GM21825 (cell line): ENCODE results near the gene SMCHD1.
"Not testable (repeated sequence)": the region's sequence is repeated elsewhere in the genome, so short reads cannot be mapped to it uniquely, and the experiment has no call there.

Source experiments
- ATAC-seq: cut with Tn5 transposase; IDR thresholded peaks from one replicate; pipeline ENCODE4 v1.9.1; 2021; ENCODE audit warnings: mild to moderate bottlenecking, moderate library complexity; ENCODE audit not compliant: unreplicated experiment

Gene SMCHD1

DNA sequence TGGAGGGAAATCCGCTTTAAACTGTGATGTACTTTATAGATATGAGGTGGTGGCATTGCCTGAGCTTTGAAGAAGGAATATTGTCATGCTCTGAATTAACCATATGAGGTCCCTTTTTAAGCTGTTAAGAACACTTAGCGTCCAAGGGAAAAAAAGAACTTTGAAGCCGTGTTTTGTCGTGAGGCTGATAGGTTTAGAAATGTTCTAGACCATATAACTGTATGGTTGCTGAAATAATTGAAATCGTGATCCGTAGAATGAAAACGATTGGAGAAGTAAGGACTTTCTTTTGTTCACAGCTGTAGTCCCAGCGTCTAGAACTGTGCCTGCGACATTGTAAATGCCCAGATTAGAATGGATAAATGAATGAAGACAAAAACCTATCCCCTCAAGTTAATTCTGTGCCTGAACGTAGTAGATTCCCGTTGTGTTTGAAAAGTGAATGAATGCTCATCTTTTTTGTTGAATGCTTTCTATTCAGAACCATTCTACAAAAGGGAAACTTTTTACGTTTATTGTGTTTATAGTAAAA, 1.5 kb downstream of the SMCHD1 start:
- ATAC-seq = no peak

DNA sequence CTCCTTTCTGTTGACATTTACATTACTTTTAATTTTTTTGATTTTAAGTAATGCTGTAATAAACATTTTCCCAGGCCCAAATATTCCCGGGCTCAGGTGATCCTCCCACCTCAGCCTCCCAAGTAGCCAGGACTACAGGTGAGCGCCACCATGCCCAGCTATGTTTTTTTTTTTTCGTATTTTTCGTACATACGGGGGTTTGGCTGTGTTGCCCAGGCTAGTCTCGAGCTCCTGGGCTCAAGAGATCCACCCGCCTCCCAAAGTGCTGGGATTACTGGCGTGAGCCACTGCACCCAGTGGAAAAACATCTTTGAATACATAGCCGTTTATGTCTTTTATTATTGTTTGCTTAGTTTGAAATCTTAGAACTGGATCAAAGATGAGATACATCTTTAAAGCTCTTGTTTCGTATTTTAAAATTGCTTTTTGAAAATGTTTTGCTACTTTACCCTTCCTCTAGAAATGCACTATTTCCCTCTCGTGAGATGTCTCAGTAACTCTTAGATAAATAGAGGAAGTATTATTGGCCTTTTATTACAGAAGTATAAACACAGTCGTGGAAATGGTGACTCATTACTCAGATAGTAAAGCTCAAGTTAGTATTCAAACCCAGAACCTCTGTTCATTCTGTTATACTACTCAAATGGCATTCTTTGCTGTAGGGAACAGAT, 2.4 kb downstream of the SMCHD1 start:
- ATAC-seq = no peak

DNA sequence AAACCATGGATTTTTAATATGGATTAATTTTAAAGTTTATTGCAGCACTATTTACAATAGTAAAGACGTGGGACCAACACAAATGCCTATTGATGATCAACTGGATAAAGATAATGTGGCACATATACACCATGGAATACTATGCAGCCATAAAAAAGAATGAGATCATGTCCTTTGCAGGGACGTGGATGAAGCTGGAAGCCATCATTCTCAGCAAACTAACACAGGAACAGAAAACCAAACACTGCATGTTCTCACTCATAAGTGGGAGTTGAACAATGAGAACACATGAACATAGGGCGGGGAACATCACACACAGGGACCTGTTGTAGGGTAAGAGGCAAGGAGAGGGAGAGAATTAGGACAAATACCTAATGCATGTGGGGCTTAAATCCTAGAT, 5.3 kb downstream of the SMCHD1 start:
- not testable (repeated sequence) for ATAC-seq

DNA sequence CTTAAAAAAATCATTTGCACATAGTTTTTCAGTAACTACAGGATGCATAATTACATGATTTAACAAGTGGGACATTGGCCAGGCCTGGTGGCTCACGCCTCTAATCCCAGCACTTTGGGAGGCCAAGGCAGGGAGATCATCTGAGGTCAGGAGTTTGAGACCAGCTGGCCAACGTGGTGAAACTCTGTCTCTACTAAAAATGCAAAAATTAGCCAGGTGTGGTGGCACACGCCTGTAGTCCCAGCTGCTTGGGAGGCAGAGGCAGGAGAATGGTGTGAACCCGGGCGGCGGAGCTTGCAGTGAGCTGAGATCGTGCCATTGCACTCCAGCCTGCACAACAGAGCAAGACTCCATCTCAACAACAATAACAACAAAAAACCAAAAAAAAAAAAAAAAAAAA, 6.8 kb downstream of the SMCHD1 start:
- ATAC-seq = not testable (repeated sequence)

DNA sequence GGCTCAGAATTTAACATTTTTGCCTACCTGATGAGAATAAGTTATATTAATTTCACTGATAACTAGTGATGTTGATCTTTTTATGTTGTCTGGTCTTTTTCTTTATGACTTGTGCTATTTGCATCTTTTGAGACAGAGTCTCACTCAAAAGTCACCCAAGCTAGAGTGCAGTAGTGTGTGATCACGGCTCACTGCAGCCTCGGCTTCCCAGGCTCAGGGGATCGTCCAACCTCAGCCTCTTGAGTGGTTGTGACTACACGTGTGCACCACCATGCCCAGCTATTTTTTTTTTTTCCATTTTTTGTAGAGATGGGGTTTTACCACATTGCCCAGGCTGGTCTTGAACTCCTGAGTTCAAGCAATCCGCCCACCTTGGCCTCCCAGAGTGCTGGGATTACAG, 7.5 kb downstream of the SMCHD1 start:
- ATAC-seq = no peak

DNA sequence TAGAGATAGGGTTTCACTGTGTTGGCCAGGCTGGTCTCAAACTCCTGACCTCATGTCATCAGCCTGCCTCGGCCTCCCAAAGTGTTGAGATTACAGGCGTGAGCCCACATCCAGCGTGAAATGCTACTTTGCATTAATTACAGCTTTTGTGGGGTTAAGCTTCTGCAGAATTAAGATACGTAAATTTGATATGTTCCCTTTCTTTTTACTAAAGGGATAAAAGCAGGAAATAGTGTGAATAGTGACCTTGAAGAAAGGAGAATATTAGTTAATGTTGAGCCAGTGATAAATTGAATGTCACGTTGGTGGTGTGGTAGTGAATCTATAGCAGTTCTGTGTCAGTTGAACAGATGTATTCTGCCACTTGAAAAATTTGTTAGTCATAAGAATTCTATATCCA, 16.9 kb downstream of the SMCHD1 start:
- no peak for ATAC-seq

DNA sequence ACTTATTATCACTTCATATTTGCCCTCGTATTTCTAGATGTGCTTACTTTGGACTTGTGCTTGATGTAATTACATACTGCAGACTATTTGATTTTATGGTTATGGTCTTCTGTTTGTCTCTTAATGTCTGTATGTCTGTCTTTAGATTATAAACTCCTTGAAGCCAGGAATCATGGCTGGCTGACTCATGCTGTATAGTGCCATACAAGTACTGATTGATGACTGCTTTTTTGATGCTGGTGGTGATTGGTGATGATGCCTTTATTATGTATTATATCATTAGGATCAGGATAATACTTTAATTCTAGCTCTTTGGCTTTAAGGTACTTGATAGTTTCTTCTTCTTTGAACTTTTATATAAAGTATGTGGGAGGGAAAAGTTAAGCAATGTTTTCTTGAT, 17.3 kb downstream of the SMCHD1 start:
- no peak for ATAC-seq

DNA sequence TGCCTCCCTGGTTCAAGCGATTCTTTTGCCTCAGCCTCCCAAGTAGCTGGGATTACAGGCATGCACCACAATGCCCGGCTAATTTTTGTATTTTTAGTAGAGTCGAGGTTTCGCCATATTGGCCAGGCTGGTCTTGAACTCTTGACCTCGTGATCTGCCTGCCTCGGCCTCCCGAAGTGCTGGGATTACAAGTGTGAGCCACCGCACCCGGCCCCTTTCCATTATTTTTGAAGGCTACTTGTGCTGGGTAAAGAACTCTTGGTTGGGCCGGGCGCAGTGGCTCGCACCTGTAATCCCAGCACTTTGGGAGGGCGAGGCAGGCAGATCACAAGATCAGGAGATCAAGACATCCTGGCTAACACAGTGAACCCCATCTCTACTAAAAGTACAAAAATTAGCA, 23.4 kb downstream of the SMCHD1 start:
- ATAC-seq = not testable (repeated sequence)

DNA sequence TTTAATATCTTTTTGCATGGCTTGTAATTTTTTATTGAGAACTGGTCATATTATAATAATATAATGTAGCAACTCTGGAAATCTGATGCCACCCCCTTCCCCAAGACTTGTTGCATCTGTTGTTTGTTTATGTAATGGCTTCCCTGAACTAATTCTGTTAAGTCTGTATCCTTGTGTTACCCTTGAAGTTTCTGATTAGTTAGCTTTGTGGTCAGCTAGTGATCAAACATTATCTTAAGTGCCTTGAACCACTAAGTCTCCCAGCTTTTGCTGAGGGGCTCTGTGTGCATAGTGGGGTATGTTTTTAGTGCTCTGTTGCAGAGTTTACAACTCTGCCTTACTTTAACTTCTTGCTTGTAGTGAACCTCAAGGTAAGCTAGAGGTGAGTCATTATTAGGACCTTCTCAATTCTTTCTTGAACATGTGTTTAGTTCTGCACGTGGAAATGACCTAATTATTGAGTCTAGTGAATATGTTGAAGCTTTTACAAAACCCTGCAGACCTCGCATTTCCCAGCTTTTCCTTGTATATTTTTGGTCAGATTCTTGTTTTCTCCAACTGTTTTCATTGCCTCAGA, 24.8 kb downstream of the SMCHD1 start:
- ATAC-seq = no peak

DNA sequence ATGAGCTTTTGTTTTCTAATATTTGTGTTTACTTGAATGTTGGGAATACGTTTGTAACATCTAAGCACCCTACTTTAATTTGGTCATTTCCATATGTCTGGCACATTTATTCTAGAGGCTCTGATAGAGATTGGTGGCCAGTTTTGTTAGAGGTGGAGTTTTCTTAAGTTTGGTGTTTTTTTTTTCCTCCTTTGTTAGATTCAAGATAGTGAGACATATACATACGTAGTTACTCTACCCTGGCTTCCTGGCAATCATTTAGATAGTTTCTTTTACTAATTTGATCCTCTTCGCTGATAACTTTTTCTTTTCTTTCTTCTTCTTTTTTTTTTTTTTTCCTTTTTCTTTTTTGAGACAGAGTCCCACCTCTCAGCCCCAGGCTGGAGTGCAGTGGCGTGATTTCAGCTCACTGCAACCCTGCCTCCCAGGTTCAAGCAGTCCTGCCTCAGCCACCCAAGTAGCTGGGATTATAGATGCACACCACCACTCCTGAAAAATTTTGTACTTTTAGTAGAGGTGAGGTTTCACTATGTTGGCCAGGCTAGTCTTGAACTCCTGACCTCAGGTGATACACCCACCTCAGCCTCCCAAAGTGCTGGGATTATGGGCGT, 26.6 kb downstream of the SMCHD1 start:
- no peak for ATAC-seq

DNA sequence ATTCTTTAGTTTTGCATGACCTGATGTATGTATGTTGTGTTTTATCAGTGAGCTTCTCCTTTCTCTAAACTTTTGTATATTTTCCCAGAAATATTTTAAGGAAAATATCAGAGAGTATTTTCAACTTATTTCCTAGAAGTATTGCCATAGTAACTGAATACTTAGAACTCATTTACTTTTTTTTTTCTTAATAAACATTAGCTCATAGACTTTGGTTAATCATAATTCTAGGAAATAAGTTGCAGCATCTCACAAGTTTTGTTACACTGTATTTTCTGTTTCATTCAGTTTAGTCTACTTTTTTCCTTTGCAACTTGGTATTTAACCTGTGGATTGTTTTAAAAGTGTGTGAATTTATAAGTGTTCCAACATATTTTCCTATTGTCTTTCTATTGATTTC, 27.5 kb downstream of the SMCHD1 start:
- no peak for ATAC-seq

DNA sequence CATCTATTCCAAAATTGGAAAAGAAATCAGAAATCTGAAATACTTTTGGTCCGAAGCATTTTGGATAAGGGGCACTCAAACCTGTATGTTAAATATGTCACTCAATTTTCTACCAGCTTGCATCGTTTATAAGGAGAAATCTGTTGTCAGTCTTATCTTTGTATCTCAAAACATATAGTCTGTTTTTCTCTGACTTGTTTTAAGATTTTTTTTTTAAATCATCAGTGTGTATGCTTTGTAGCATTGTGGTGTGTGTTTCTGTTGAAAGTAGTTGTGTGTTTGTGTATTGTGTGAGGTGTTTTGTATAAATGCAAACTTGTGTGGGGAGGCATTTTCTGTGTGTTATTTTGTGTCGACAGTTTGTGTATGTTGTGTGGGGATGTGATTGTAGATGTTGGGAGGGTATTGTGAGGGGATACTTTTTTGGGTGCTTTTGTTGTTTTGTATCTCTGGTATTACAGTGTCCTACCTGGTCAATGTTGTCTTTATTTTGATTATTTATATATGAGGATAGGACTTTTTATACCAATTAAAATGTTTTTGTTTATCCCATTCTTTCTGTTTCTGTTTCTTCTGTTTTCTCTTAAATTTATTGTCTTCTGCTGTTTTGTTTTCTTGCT, 30.9 kb downstream of the SMCHD1 start:
- ATAC-seq = no peak

DNA sequence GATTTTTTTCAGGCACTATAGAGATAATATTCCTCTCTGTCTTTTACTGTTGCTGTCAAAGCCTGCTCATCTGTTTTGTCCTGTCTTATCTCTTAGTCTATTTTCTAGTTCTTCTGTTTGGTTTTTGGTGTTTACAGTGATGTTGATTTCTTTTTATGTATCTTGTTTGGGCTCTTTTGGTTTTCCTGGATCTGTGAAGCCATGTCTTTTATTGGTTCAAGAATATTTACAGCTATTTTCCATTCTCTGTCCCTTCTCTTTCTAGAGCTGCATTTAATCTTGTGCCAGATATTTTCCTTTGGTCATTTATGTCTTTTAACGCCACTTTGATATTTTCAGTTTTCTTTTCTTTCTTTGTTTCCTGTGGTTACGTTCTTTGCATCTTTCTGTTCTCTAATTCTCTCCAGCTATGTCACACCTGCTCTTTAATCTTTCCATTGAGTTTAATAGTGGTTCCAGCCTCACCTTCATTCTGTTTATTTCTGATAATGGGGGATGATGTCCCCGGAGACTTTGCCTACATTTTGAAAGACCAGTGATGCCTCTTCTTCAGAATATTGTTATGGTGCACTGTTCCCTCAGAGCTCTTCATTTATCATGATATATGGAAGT, 32.0 kb downstream of the SMCHD1 start:
- ATAC-seq = no peak

DNA sequence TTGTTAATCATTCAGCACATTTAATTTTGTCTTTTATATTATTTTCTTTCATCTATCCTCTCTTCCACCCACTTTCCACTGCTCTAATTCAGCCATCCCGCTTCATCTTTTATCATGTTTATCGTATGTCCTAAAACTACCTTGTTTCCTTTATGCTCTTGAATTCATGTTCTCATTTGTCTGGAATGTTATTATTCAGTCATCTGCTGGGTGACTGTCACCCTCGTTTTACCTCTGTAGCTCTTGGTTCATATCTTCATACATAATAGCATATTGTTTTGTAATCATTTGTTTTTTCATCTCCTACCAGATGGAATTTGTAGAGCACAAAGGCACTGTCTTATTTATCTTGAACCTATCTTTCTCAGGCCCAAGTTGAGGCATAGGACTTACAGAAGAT, 37.0 kb downstream of the SMCHD1 start:
- no peak for ATAC-seq

DNA sequence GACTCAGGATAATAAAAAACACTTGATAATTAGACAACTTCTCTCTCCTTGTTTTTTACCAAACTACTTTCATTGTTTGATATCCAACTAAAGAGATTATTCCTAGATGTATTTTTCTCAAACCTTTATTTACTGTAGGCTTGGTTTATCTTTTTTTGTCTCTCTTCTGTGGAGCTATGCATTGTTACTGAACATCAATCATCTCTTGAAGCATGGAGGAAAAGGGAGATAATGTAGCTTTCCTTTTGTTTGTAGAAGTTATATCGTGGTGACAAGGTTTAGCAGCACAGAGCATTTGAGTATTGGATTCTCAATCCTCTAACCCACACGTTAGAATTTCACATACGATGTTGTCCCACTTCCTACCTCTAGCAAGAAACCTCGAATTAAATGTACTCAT, 41.7 kb downstream of the SMCHD1 start:
- no peak for ATAC-seq

DNA sequence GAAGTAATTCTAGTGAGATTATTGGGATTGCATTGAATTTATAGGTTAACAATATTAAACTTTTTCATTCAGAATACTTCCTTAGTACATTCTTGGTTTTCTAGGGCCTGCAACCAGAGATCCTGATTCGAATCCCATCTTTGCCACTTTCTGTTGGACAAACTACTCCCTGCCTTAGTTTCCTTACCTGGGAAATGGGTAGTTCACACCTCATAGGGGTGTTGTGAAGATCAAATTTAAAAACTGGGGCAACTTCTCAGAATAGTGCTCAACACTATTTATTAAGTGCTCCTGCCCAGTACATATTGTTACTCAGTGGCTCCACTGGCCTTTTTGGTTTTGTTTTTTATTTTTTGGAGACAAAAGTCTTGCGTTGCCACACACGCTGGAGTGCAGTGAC, 43.5 kb downstream of the SMCHD1 start:
- ATAC-seq = no peak

DNA sequence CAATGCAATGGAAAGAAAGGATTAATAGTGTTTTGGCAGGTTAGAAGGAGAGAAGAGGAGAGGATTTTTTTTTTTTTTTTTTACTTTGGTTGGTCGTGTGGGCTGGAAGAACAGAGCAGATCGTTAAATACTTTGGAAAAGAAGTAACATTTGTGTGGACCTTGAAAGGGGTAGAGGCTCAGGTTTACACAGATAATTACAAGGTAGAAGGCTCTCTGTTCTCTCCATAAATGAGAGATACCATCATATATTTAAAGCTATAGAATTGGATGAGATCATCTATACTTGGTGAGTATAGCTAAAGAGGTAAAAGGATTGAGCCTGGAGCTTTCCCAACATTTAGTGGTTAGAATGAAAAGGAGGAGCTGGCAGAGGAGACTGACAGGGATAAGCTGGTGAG, 49.0 kb downstream of the SMCHD1 start:
- no peak for ATAC-seq

DNA sequence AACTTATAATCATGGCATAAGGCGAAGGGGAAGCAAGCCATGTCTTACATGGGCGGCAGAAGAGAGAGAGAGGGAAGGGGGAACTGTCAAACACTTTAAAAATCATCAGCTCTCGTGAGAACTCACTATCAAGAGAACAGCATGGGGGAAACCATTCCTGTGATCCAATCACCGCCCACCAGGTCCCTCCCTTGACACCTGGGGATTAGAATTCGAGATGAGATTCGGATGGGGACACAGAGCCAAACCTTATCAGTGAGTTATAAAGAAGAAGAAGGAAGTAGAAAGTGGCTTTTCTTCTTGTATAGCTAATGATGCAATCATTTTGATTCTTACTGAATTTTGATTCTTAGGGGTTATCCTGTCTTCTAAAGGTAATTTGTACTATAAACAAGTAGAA, 51.4 kb downstream of the SMCHD1 start:
- no peak for ATAC-seq

DNA sequence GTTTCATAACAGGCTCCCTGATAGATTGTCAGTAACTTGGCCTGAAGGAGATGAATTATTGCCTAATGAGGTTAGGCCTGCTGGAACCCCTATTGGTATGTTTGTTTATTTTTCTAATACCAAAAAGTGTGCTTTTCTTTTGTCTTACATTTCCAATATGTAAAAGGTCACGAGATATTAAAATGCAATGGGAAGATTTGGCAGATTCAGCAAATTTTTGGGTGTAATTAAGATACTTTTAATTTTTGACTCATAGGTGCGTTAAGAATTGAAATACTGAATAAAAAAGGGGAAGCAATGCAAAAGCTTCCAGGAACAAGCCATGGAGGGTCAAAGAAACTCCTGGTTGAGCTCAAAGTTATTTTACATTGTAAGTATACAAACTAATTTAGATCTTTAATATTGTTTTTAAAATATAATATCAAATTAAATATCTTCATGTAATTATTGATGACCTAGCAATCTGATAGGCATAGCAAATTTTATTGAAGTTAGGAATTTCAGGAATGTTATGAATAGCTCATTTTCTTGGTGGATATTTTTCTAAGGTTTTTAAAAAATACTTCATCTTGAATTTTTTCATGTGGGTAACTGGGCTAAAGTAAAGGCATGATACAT, 52.1 kb downstream of the SMCHD1 start:
- ATAC-seq = no peak

DNA sequence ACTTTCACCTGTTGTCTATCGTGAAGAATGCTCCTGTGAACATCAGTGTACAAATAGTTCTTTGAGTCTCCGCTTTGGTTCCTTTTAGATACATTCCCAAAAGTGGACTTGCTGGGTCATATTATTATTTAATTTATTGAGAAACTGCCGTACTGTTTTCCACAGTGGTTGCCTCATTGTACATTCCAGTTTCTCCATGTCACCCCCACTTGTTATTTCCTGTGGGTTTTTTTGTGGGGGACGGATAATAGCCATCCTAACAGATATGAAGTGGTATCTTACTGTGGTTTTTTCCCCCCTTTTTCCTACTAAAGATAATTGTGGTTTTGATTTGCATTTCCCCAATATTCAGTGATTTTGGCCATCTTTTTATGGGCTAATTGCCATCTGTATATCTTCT, 53.8 kb downstream of the SMCHD1 start:
- ATAC-seq = no peak

DNA sequence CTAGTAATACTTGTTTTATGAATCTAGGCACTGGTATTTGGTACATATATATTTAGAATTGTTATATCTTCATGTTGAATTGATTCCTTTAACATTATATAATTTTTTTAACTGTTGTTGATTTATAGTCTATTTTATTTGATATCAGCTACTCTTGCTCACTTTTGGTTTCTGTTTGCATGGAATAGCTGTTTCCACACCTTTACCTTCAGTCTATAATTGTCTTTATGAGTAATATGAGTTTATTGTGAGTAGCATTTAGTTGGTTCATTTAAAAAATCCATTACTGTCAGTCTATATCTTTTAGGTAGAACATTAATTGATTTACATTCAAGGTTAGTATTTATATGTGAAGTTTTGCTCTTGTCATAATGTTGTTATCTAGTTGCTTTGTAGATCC, 58.6 kb downstream of the SMCHD1 start:
- no peak for ATAC-seq
